LNCaP clone FGC (cell line): ENCODE measurements around the gene SOAT1.
"Not testable (repeated sequence)": the region's sequence is repeated elsewhere in the genome, so short reads cannot be mapped to it uniquely, and the experiment has no call there.

Source experiments
- DNase-seq: peaks from one replicate; pipeline ENCODE4 v3.0.0-alpha.2; 2011; ENCODE audit warnings: low read depth
- H3K4me3 ChIP-seq: 2 replicates; pipeline ENCODE4 v1.5.1; 2011; ENCODE audit warnings: mild to moderate bottlenecking, low read depth, low read length, control low read depth
- TF ChIP-seq, protein P1 (sequence below): IDR thresholded peaks from 2 replicates; pipeline ENCODE4 v1.5.1; 2012; ENCODE audit warnings: mild to moderate bottlenecking; ENCODE audit not compliant: control insufficient read depth, insufficient read depth; ENCODE audit errors: extremely low read depth

SOAT1 gene

GRCh38 chr1:179341943-179342547 is 48.4 kb downstream of the SOAT1 start:
- H3K4me3 ChIP-seq, result no peak overlapping the region
- TF ChIP-seq, protein P1, sequence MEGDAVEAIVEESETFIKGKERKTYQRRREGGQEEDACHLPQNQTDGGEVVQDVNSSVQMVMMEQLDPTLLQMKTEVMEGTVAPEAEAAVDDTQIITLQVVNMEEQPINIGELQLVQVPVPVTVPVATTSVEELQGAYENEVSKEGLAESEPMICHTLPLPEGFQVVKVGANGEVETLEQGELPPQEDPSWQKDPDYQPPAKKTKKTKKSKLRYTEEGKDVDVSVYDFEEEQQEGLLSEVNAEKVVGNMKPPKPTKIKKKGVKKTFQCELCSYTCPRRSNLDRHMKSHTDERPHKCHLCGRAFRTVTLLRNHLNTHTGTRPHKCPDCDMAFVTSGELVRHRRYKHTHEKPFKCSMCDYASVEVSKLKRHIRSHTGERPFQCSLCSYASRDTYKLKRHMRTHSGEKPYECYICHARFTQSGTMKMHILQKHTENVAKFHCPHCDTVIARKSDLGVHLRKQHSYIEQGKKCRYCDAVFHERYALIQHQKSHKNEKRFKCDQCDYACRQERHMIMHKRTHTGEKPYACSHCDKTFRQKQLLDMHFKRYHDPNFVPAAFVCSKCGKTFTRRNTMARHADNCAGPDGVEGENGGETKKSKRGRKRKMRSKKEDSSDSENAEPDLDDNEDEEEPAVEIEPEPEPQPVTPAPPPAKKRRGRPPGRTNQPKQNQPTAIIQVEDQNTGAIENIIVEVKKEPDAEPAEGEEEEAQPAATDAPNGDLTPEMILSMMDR, result no peak
- no peak for DNase-seq

DNA sequence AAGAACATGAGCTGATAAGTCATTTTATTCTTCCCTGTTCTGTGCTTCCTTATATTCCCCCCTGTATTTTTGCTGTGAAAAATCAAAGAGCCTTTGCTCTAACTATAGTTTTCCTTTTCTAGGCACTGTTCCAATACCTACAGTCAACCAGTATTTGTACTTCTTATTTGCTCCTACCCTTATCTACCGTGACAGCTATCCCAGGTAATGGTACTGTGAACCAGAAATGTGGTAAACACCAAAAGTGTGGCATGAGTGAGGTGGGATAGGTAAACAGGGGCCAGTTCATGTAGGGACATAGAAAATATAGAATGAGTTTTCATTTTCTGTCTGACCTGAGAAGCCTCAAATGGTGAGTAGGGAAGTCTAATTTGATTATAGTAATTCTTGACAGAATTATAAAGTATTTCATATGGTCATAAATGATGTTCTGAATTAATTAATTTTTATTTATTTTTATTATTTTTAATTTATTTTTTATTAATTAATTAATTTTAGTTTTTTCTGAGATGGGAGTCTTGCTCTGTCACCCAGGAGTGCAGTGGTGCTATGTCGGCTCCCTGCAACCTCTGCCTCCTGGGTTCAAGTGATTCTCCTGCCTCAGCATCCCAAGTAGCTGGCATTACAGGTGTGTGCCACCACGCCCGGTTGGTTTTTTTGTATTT is 49.3 kb downstream of the SOAT1 start:
- DNase-seq, result no peak
- TF ChIP-seq, protein P1, result no peak
- H3K4me3 ChIP-seq, result no peak overlapping the region

GRCh38 chr1:179351281-179351680 is 57.7 kb downstream of the SOAT1 start:
- TF ChIP-seq, protein P1, result no peak
- no peak for DNase-seq
- H3K4me3 ChIP-seq, result no peak overlapping the region

- TF ChIP-seq, protein P1, result no peak
- no peak for DNase-seq
- H3K4me3 ChIP-seq, result no peak overlapping the region
These were observed 58.6 kb downstream of the SOAT1 start for GRCh38 chr1:179352236-179352635.

GRCh38 chr1:179353546-179353945 is 59.9 kb downstream of the SOAT1 start:
- H3K4me3 ChIP-seq, result no peak overlapping the region
- TF ChIP-seq, protein P1, result no peak
- DNase-seq, result no peak

DNA sequence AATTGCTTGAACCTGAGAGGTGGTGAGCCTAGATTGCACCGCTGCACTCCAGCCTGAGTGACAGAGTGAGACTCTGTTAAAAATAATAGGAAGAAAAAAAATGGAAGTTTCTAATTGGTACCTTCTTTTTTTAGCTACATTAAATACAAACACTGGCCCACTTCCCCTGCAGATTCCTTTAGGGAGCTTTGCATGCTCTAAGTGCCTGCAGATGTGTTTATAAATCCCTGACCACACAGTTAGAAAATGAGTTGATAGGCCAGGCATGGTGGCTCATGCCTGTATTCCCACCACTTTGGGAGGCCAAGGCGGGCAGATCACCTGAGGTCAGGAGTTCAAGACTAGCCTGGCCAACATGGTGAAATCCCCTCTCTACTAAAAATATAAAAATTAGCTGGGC is 68.0 kb downstream of the SOAT1 start:
- H3K4me3 ChIP-seq, DNase-seq: not testable (repeated sequence)

GRCh38 chr1:179365342-179366092 is 71.9 kb downstream of the SOAT1 start, which contains the start of gene AXDND1:
Gene AXDND1 (plus strand): TSS chr1:179365971. CDS start chr1:179366510, 539 bp downstream.
- DNase-seq, result peak; percentile 52
- TF ChIP-seq, protein P1, result no peak

More at GRCh38 chr1:179365342-179366092, 71.9 kb downstream of the SOAT1 start, which contains the start of gene AXDND1:
- H3K4me3 ChIP-seq, result peak within 1 kb of the TSS; percentile 71
